ENCODE results near the gene CNKSR3. TPM values are rescaled to one million over a fixed set of nuclear protein-coding genes. Genes with fewer than 3 reads are reported as not detected.

CNKSR3 gene
- polyA plus RNA-seq, 2 donors, result 12.0 to 12.9 TPM

DNA sequence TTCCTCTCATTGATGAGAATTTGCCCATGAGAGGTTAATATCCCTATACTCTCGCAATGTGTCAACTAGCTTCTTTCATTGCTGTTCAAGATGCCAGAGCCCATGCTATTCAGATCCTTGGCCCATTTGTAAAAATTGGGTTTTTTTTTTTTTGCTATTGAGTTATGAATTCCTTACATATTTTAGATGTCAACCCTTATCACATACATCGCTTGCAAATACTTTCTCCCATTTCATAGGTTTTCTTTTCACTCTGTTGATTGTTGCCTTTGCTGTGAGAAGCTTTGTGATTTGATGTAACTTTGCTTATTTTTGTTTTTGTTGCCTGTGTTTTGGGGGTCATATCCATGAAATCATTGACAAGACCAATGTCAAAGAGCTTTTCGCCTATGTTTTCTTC lies 121.7 kb downstream of the CNKSR3 start:
- 96 to 98% methylated on average over 3 of the region's 3 CpGs for WGBS, 2 donors

DNA sequence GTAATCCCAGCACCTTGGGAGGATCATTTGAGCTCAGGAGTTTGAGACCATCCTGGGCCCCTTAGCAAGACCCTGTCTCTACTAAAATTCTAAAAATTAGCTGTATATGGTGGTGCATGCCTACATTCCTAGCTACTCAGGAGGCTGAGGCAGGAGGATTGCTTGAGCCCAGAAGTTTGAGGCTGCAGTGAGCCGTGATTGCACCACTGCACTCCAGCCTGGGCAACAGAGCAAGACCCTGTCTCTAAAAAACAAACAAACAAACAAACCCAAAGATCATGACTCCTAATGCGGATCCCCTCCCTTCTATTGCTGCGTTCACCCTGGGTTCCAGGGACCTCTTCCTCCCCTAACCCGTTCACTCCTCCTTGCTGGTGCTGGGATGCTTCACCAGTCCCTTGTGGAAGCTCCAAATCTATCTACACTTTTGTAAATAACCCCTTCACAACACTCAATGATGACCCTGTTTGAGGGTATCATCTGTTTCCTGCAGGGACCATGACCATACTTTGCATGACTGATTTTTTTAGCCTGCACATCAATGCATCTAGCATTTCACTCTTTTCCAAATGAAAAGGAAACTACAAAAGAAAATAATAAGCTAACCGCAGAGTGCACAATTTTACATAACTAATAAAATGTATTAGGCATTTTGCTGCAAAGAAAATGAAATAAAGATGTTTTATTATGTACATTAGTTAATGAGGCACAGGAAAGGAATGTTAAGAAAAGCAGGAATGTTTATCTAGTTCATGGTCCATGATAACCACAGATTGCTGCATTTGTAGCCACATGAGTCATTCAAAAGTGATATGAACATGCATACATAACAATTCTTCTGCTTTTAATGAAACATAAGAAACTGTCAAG lies 123.4 kb downstream of the CNKSR3 start:
- peaks cover 0 to 2% of the 10 kb centered on the region in 2 donors for H3K9me3 ChIP-seq (ENCODE audit: control insufficient read depth in 2 of 2, insufficient read depth in 1 of 2, low read depth in 1 of 2, low read length in 1 of 2)
- 85 to 91% methylated on average over 5 of the region's 5 CpGs for WGBS, 2 donors
- H3K27ac ChIP-seq (ENCODE audit: low read depth in 2 of 2, low read length in 1 of 2), result no peak overlapping the region

More for the DNA sequence above, 121.7 kb downstream of the CNKSR3 start:
- Histone ChIP-seq H3K4me1 (ENCODE audit: control insufficient read depth in 2 of 2, insufficient read depth in 2 of 2, low read length in 1 of 2) (no peaks in the 10 kb centered on the region), H3K9me3 (ENCODE audit: control insufficient read depth in 2 of 2, insufficient read depth in 1 of 2, low read depth in 1 of 2, low read length in 1 of 2) (no peaks in the 10 kb centered on the region), H3K36me3 (ENCODE audit: control insufficient read depth in 2 of 2, insufficient read depth in 2 of 2, low read length in 1 of 2) (no peaks in the 10 kb centered on the region), H3K4me3 (ENCODE audit: low read depth in 1 of 2, low read length in 2 of 2) (no peak overlapping the region), H3K27me3 (ENCODE audit: control insufficient read depth in 1 of 2, insufficient read depth in 2 of 2, low read length in 2 of 2) (no peaks in the 10 kb centered on the region), H3K27ac (ENCODE audit: low read depth in 2 of 2, low read length in 1 of 2) (no peak overlapping the region)

DNA sequence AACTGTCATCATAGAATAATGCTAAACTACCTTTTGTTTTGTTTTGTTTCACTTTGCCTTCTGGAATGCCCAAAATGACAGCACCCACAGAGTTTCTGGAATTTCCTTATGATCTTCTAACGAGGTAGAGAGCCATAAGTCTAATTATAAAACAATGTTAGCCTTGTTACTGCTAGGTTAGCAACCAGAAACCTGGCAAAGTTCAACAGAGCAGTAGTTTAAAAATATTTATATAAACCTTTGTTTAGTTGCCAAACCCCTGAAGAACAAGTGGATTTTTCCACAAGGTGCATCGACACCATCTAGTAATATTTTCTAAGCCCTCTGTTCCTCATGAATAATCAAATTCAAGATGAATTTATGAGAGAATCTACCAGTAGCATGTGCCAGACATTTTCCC lies 126.3 kb downstream of the CNKSR3 start:
- Histone ChIP-seq H3K4me1 (ENCODE audit: control insufficient read depth in 2 of 2, insufficient read depth in 2 of 2, low read length in 1 of 2) (no peaks in the 10 kb centered on the region), H3K4me3 (ENCODE audit: low read depth in 1 of 2, low read length in 2 of 2) (no peak overlapping the region), H3K36me3 (ENCODE audit: control insufficient read depth in 2 of 2, insufficient read depth in 2 of 2, low read length in 1 of 2) (no peaks in the 10 kb centered on the region), H3K27me3 (ENCODE audit: control insufficient read depth in 1 of 2, insufficient read depth in 2 of 2, low read length in 2 of 2) (no peaks in the 10 kb centered on the region), H3K9me3 (ENCODE audit: control insufficient read depth in 2 of 2, insufficient read depth in 1 of 2, low read depth in 1 of 2, low read length in 1 of 2) (peaks cover 0 to 2% of the 10 kb centered on the region in 2 donors), H3K27ac (ENCODE audit: low read depth in 2 of 2, low read length in 1 of 2) (no peak overlapping the region)
- WGBS, 2 donors, result 41 to 43% methylated on average over 2 of the region's 2 CpGs

More for the DNA sequence above, 123.4 kb downstream of the CNKSR3 start:
- H3K27me3 ChIP-seq (ENCODE audit: control insufficient read depth in 1 of 2, insufficient read depth in 2 of 2, low read length in 2 of 2), result no peaks in the 10 kb centered on the region
- no peak overlapping the region for H3K4me3 ChIP-seq (ENCODE audit: low read depth in 1 of 2, low read length in 2 of 2)
- no peaks in the 10 kb centered on the region for H3K4me1 ChIP-seq (ENCODE audit: control insufficient read depth in 2 of 2, insufficient read depth in 2 of 2, low read length in 1 of 2)
- H3K36me3 ChIP-seq (ENCODE audit: control insufficient read depth in 2 of 2, insufficient read depth in 2 of 2, low read length in 1 of 2), result no peaks in the 10 kb centered on the region

DNA sequence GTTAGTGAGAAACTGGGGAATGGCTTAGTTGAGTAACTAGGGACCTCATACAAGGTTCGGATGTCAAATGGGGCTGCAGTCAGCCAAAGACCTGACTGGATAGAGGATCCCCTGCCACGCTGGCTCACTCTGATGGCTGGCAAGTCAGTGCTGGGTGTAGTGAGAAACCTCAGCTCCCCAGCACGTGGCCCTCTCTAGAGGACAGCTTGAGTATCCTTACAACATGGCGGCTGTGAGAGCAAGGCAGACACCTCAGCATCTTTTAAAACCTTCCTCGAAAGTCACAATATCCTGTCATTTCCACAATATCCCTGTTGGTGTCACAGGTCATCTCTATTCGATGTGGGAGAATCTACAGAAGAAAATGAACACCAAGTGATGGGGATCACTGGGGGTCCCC lies 127.2 kb downstream of the CNKSR3 start:
- no peaks in the 10 kb centered on the region for H3K4me1 ChIP-seq (ENCODE audit: control insufficient read depth in 2 of 2, insufficient read depth in 2 of 2, low read length in 1 of 2)
- H3K9me3 ChIP-seq (ENCODE audit: control insufficient read depth in 2 of 2, insufficient read depth in 1 of 2, low read depth in 1 of 2, low read length in 1 of 2), result peaks cover 0 to 2% of the 10 kb centered on the region in 2 donors
- no peaks in the 10 kb centered on the region for H3K36me3 ChIP-seq (ENCODE audit: control insufficient read depth in 2 of 2, insufficient read depth in 2 of 2, low read length in 1 of 2)
- no peak overlapping the region for H3K27ac ChIP-seq (ENCODE audit: low read depth in 2 of 2, low read length in 1 of 2)
- WGBS, 2 donors, result 92 to 94% methylated on average over 6 of the region's 6 CpGs
- no peak overlapping the region for H3K4me3 ChIP-seq (ENCODE audit: low read depth in 1 of 2, low read length in 2 of 2)
- H3K27me3 ChIP-seq (ENCODE audit: control insufficient read depth in 1 of 2, insufficient read depth in 2 of 2, low read length in 2 of 2), result no peaks in the 10 kb centered on the region

DNA sequence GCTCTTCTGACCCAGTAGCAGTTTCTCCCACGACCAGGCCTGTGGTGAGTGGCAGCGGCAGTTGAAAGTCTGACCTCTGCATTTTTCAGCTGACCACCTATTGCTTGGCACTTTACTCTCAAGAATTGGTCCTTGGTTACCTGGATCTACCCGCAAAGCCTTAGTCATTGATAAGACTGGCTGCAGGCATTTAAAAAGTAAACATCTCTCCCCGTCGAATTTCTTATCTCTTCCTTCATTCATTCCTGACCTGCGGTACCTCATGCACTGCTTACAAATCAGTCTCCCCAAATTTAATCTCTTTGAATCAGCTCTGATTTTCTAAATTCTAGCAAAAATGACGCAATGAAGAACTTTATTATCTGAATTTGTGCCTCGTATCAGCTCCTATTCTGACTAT lies 127.7 kb downstream of the CNKSR3 start:
- WGBS, 2 donors, result 75 to 87% methylated on average over 8 of the region's 8 CpGs
- H3K9me3 ChIP-seq (ENCODE audit: control insufficient read depth in 2 of 2, insufficient read depth in 1 of 2, low read depth in 1 of 2, low read length in 1 of 2), result peaks cover 0 to 2% of the 10 kb centered on the region in 2 donors
- no peaks in the 10 kb centered on the region for H3K36me3 ChIP-seq (ENCODE audit: control insufficient read depth in 2 of 2, insufficient read depth in 2 of 2, low read length in 1 of 2)
- H3K4me3 ChIP-seq (ENCODE audit: low read depth in 1 of 2, low read length in 2 of 2), result no peak overlapping the region
- no peaks in the 10 kb centered on the region for H3K4me1 ChIP-seq (ENCODE audit: control insufficient read depth in 2 of 2, insufficient read depth in 2 of 2, low read length in 1 of 2)
- H3K27me3 ChIP-seq (ENCODE audit: control insufficient read depth in 1 of 2, insufficient read depth in 2 of 2, low read length in 2 of 2), result no peaks in the 10 kb centered on the region
- no peak overlapping the region for H3K27ac ChIP-seq (ENCODE audit: low read depth in 2 of 2, low read length in 1 of 2)

DNA sequence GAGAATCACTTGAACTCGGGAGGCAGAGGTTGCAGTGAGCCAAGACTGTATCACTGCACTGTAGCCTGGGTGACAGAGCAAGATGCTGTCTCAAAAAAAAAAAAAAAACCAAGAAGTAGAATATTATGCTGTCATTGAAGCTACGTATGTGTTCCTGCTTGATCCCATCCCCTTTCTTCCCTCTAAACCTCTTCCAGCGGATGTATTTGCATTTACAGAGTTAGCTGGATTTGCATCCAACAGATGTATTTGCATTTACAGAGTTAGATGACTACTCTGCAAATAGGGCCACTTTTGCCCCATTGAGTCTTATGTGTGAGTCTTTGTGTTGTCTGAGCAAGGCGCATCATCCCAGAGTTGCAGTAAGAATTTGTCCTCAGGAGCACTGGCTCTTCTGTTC lies 128.9 kb downstream of the CNKSR3 start:
- H3K4me1 ChIP-seq (ENCODE audit: control insufficient read depth in 2 of 2, insufficient read depth in 2 of 2, low read length in 1 of 2), result no peaks in the 10 kb centered on the region
- no peak overlapping the region for H3K27ac ChIP-seq (ENCODE audit: low read depth in 2 of 2, low read length in 1 of 2)
- H3K36me3 ChIP-seq (ENCODE audit: control insufficient read depth in 2 of 2, insufficient read depth in 2 of 2, low read length in 1 of 2), result no peaks in the 10 kb centered on the region
- peaks cover 0 to 2% of the 10 kb centered on the region in 2 donors for H3K9me3 ChIP-seq (ENCODE audit: control insufficient read depth in 2 of 2, insufficient read depth in 1 of 2, low read depth in 1 of 2, low read length in 1 of 2)
- no peak overlapping the region for H3K4me3 ChIP-seq (ENCODE audit: low read depth in 1 of 2, low read length in 2 of 2)
- no peaks in the 10 kb centered on the region for H3K27me3 ChIP-seq (ENCODE audit: control insufficient read depth in 1 of 2, insufficient read depth in 2 of 2, low read length in 2 of 2)
- WGBS, 2 donors, result 89 to 94% methylated on average over 4 of the region's 4 CpGs

DNA sequence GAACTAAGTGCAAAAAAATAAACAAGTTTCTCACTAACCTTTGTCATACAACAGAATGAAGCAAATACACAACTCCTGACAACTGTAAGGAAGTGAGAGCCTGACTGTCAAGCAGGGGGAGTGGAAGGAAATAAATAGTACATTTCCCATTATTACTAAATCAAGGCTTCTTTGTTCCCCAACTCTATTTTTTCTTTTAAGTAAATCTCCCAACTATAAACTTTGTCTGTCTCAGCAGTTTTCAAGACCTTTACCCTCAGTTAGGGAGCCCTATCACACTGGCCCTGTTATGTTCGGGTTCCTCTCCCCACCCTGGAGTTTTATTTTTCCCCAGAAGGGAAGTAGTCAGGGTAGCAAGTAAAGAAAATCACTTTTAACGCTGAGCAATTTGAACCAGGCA lies 129.7 kb downstream of the CNKSR3 start:
- Histone ChIP-seq H3K4me3 (ENCODE audit: low read depth in 1 of 2, low read length in 2 of 2) (no peak overlapping the region), H3K27ac (ENCODE audit: low read depth in 2 of 2, low read length in 1 of 2) (no peak overlapping the region), H3K9me3 (ENCODE audit: control insufficient read depth in 2 of 2, insufficient read depth in 1 of 2, low read depth in 1 of 2, low read length in 1 of 2) (peaks cover 0 to 2% of the 10 kb centered on the region in 2 donors), H3K27me3 (ENCODE audit: control insufficient read depth in 1 of 2, insufficient read depth in 2 of 2, low read length in 2 of 2) (no peaks in the 10 kb centered on the region), H3K4me1 (ENCODE audit: control insufficient read depth in 2 of 2, insufficient read depth in 2 of 2, low read length in 1 of 2) (no peaks in the 10 kb centered on the region), H3K36me3 (ENCODE audit: control insufficient read depth in 2 of 2, insufficient read depth in 2 of 2, low read length in 1 of 2) (no peaks in the 10 kb centered on the region)
- WGBS, 2 donors, result 55% methylated on average over 2 of the region's 2 CpGs

DNA sequence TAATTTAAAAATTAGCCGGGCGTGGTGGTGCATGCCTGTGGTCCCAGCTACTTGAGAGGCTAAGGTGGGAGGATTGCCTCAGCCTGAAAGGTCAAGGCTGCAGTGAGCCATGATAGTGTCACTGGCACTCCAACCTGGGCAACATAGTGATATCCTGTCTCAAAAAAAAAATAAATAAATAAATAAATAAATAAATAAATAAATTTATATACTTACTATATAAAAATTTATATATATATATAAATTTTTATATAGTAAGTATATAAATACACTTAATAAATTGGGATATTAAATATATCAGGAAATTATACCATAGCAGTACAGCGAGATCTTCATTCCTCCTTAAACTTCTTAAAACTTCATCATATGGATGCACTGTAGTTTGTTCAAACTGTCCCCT lies 130.9 kb downstream of the CNKSR3 start:
- no peaks in the 10 kb centered on the region for H3K36me3 ChIP-seq (ENCODE audit: control insufficient read depth in 2 of 2, insufficient read depth in 2 of 2, low read length in 1 of 2)
- peaks cover 0 to 2% of the 10 kb centered on the region in 2 donors for H3K9me3 ChIP-seq (ENCODE audit: control insufficient read depth in 2 of 2, insufficient read depth in 1 of 2, low read depth in 1 of 2, low read length in 1 of 2)
- H3K27me3 ChIP-seq (ENCODE audit: control insufficient read depth in 1 of 2, insufficient read depth in 2 of 2, low read length in 2 of 2), result no peaks in the 10 kb centered on the region
- H3K4me3 ChIP-seq (ENCODE audit: low read depth in 1 of 2, low read length in 2 of 2), result no peak overlapping the region
- 96 to 99% methylated on average over 3 of the region's 3 CpGs for whole genome bisulfite sequencing, 2 donors
- no peak overlapping the region for H3K27ac ChIP-seq (ENCODE audit: low read depth in 2 of 2, low read length in 1 of 2)
- no peaks in the 10 kb centered on the region for H3K4me1 ChIP-seq (ENCODE audit: control insufficient read depth in 2 of 2, insufficient read depth in 2 of 2, low read length in 1 of 2)

DNA sequence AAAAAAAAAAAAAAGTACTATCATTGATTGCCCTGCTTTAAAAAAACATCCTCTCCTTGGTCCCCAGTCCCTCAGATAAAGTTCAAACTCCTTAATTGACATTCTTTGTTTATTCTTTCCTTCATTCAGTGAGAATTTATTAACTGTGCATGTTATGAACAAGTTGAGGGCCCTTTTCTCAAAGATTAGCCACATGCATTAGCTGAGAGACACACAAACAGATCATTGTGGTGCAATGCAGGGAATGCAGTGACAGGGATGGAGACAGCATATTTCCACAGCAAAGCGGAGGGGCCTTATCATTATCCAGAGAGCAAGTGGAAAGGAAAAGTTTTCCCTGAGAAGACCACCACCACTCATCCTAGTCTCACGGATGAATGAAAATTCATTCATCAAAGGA lies 132.0 kb downstream of the CNKSR3 start:
- Histone ChIP-seq H3K36me3 (ENCODE audit: control insufficient read depth in 2 of 2, insufficient read depth in 2 of 2, low read length in 1 of 2) (no peaks in the 10 kb centered on the region), H3K4me3 (ENCODE audit: low read depth in 1 of 2, low read length in 2 of 2) (no peak overlapping the region), H3K4me1 (ENCODE audit: control insufficient read depth in 2 of 2, insufficient read depth in 2 of 2, low read length in 1 of 2) (no peaks in the 10 kb centered on the region), H3K27ac (ENCODE audit: low read depth in 2 of 2, low read length in 1 of 2) (no peak overlapping the region), H3K27me3 (ENCODE audit: control insufficient read depth in 1 of 2, insufficient read depth in 2 of 2, low read length in 2 of 2) (no peaks in the 10 kb centered on the region), H3K9me3 (ENCODE audit: control insufficient read depth in 2 of 2, insufficient read depth in 1 of 2, low read depth in 1 of 2, low read length in 1 of 2) (peaks cover 0 to 2% of the 10 kb centered on the region in 2 donors)
- WGBS, 2 donors, result 84 to 96% methylated on average over 2 of the region's 2 CpGs

DNA sequence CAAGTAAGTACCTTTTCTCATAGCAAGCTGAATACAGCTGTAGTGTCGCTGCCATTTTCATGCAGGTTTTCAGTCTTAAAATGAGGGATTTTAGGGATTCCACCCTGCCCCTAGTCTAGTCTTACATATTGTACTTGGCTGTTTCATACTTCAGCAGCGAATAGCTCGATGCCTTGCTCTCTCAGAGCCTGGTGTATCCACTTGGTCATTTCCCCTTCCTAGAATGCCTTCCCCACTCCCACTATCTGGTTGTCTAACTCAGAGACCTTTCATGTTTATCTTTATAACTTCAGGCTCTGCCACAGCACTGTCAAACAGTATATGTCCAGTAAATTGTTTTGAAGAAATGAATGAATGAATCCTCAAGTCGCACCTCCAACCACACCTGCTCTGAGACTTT lies 132.8 kb downstream of the CNKSR3 start:
- H3K27ac ChIP-seq (ENCODE audit: low read depth in 2 of 2, low read length in 1 of 2), result no peak overlapping the region
- no peaks in the 10 kb centered on the region for H3K27me3 ChIP-seq (ENCODE audit: control insufficient read depth in 1 of 2, insufficient read depth in 2 of 2, low read length in 2 of 2)
- WGBS, 2 donors, result 92 to 93% methylated on average over 4 of the region's 4 CpGs
- H3K4me1 ChIP-seq (ENCODE audit: control insufficient read depth in 2 of 2, insufficient read depth in 2 of 2, low read length in 1 of 2), result no peaks in the 10 kb centered on the region
- H3K9me3 ChIP-seq (ENCODE audit: control insufficient read depth in 2 of 2, insufficient read depth in 1 of 2, low read depth in 1 of 2, low read length in 1 of 2), result no peaks in the 10 kb centered on the region
- no peak overlapping the region for H3K4me3 ChIP-seq (ENCODE audit: low read depth in 1 of 2, low read length in 2 of 2)
- H3K36me3 ChIP-seq (ENCODE audit: control insufficient read depth in 2 of 2, insufficient read depth in 2 of 2, low read length in 1 of 2), result no peaks in the 10 kb centered on the region
